COLO668 (cell line): ENCODE data around the gene FGF10.

Experiments
- DNase-seq: peaks from one replicate; lab custom pipeline; 2025; ENCODE audit not compliant: unreplicated experiment; lab: John Stamatoyannopoulos, UW

FGF10 gene

DNA sequence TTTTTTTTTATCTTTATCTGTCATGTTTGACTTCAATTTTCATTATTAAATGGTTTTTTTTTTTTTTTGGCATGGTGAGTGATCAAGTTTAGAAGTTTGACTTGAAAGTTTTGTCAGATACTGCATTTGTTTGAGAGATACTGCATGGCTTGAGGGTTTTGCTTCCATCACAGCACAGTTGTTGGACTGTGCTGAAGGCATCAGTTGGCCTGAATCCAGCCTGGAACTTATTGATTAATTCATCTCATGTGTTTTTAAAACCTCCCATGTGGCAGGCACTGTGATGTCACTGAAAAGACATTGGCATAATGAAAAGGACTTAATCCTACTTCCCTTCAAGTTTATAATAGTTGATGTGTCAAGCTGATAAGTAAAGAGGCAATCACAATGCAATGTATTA, 128.4 kb downstream of the FGF10 start:
- DNase-seq: no peak

DNA sequence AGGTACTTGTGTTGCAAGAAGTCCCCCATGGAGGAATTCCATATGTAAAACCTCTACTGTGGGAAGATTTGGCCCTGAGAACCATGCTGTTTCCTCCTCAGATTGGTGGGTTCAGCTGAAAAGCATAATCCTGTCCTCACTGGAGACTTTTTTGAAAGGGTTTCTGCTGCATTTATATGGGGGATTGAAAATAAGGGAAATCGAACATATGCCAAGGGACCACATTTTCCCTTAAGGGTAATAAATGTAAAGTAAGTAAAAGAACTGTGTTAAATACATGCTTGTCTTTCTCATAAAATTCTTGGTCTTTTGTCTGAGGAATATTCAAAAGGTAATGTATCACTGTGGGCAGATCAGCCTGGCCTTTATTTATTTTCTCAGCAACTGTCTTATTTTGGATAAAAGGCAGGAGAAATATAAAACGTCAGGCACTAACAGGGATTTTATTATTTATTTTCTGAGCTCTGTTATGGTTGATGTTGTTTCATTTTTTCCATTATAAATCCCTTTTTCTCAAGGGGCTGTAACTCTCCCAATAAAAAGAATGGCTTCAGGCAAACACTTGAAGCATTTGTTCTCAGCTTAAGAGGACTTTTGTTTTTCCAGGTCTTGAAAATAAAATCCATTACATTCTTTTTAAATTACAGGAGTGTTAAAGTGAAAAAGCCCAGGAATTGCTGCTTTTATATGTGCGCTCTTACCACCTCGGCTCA, 131.4 kb downstream of the FGF10 start:
- no peak for DNase-seq

GRCh38 chr5:44257221-44257620, 132.0 kb downstream of the FGF10 start:
- no peak for DNase-seq
